ENCODE data around the gene DENND10. TPM values are rescaled to one million over a fixed set of nuclear protein-coding genes. Genes with fewer than 3 reads are reported as not detected.

Gene DENND10
- total and polyA plus RNA-seq, 2 experiments from 2014 or later = 41.4 to 41.8 TPM

DNA sequence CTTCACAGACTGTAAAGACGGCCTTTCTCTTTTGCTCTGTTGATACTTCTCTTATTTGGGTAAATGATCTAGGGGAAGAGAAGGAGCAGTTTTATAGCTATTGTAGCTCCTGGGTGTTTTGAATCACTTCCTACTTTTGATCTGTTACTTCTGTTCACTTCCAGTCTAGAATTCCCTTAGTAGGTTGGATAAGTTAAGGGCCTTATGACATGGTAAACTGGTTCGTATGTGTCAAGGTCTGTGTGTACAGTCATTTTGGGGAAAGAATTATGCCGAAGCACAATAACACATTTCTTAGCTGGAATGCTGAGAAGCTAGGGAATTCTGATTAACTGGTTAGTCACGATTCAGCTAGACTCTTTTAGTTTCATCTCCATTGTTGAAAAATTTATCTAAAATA is 8.1 kb downstream of the DENND10 start:
- Histone ChIP-seq H4K20me1 (replicated peaks; ENCODE audit: insufficient read depth) (peaks cover 9% of the 10 kb centered on the region; the same call in 1 of the 2 replicates), H3K4me3 (no peak overlapping the region), H3K79me2 (replicated peaks; ENCODE audit: insufficient read depth) (no peaks in the 10 kb centered on the region), H3K4me2 (no peak overlapping the region), H2AFZ (no peak overlapping the region), H3K27me3 (ENCODE audit: insufficient read depth) (no peaks in the 10 kb centered on the region), H3K36me3 (ENCODE audit: insufficient read depth) (peaks cover 50% of the 10 kb centered on the region), H3F3A (replicated peaks; ENCODE audit: low read depth) (no peaks in the 10 kb centered on the region), H3K4me1 (ENCODE audit: insufficient read depth) (no peaks in the 10 kb centered on the region), H3K27ac (ENCODE audit: low read depth) (no peak overlapping the region), H3K9me2 (ENCODE audit: insufficient read depth) (no peaks in the 10 kb centered on the region)
- H3K27ac Mint-ChIP-seq = no peak overlapping the region
- DNase-seq (ENCODE audit: low spot score) (no peak), ATAC-seq (no peak)
- no peaks in the 10 kb centered on the region for H3K27me3 Mint-ChIP-seq (ENCODE audit: insufficient read depth, low read depth, poor library complexity)
- H3K36me3 Mint-ChIP-seq (ENCODE audit: low read depth) = peaks cover 64% of the 10 kb centered on the region
- no peaks in the 10 kb centered on the region for H3K9me3 Mint-ChIP-seq
- TF ChIP-seq, protein P1, sequence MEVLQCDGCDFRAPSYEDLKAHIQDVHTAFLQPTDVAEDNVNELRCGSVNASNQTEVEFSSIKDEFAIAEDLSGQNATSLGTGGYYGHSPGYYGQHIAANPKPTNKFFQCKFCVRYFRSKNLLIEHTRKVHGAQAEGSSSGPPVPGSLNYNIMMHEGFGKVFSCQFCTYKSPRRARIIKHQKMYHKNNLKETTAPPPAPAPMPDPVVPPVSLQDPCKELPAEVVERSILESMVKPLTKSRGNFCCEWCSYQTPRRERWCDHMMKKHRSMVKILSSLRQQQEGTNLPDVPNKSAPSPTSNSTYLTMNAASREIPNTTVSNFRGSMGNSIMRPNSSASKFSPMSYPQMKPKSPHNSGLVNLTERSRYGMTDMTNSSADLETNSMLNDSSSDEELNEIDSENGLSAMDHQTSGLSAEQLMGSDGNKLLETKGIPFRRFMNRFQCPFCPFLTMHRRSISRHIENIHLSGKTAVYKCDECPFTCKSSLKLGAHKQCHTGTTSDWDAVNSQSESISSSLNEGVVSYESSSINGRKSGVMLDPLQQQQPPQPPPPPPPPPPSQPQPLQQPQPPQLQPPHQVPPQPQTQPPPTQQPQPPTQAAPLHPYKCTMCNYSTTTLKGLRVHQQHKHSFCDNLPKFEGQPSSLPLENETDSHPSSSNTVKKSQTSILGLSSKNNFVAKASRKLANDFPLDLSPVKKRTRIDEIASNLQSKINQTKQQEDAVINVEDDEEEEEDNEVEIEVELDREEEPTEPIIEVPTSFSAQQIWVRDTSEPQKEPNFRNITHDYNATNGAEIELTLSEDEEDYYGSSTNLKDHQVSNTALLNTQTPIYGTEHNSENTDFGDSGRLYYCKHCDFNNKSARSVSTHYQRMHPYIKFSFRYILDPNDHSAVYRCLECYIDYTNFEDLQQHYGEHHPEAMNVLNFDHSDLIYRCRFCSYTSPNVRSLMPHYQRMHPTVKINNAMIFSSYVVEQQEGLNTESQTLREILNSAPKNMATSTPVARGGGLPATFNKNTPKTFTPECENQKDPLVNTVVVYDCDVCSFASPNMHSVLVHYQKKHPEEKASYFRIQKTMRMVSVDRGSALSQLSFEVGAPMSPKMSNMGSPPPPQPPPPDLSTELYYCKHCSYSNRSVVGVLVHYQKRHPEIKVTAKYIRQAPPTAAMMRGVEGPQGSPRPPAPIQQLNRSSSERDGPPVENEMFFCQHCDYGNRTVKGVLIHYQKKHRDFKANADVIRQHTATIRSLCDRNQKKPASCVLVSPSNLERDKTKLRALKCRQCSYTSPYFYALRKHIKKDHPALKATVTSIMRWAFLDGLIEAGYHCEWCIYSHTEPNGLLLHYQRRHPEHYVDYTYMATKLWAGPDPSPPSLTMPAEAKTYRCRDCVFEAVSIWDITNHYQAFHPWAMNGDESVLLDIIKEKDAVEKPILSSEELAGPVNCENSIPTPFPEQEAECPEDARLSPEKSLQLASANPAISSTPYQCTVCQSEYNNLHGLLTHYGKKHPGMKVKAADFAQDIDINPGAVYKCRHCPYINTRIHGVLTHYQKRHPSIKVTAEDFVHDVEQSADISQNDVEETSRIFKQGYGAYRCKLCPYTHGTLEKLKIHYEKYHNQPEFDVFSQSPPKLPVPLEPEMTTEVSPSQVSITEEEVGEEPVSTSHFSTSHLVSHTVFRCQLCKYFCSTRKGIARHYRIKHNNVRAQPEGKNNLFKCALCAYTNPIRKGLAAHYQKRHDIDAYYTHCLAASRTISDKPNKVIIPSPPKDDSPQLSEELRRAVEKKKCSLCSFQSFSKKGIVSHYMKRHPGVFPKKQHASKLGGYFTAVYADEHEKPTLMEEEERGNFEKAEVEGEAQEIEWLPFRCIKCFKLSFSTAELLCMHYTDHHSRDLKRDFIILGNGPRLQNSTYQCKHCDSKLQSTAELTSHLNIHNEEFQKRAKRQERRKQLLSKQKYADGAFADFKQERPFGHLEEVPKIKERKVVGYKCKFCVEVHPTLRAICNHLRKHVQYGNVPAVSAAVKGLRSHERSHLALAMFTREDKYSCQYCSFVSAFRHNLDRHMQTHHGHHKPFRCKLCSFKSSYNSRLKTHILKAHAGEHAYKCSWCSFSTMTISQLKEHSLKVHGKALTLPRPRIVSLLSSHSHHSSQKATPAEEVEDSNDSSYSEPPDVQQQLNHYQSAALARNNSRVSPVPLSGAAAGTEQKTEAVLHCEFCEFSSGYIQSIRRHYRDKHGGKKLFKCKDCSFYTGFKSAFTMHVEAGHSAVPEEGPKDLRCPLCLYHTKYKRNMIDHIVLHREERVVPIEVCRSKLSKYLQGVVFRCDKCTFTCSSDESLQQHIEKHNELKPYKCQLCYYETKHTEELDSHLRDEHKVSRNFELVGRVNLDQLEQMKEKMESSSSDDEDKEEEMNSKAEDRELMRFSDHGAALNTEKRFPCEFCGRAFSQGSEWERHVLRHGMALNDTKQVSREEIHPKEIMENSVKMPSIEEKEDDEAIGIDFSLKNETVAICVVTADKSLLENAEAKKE (CRISPR knock-in tag; IDR thresholded peaks at IDR 0.05) = no peak
- TF ChIP-seq REST (IDR thresholded peaks at IDR 0.05; ENCODE audit: unreplicated experiment) = no peak
- no peak for TF ChIP-seq CREB1 (CRISPR knock-in tag; IDR thresholded peaks at IDR 0.05; ENCODE audit: low read depth)
- no peak for TF ChIP-seq STAT1 (IDR thresholded peaks at IDR 0.05; ENCODE audit: unreplicated experiment)
- no peak for TF ChIP-seq CTCF (conservative IDR thresholded peaks at IDR 0.05; ENCODE audit: low read depth in 2 of 2)
- TF ChIP-seq, protein P2, sequence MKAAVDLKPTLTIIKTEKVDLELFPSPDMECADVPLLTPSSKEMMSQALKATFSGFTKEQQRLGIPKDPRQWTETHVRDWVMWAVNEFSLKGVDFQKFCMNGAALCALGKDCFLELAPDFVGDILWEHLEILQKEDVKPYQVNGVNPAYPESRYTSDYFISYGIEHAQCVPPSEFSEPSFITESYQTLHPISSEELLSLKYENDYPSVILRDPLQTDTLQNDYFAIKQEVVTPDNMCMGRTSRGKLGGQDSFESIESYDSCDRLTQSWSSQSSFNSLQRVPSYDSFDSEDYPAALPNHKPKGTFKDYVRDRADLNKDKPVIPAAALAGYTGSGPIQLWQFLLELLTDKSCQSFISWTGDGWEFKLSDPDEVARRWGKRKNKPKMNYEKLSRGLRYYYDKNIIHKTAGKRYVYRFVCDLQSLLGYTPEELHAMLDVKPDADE (IDR thresholded peaks at IDR 0.05) = no peak
- no peak for TF ChIP-seq EZH2phosphoT487 (IDR thresholded peaks at IDR 0.05; ENCODE audit: unreplicated experiment)
- no peak for TF ChIP-seq ZNF331 (CRISPR knock-in tag; IDR thresholded peaks at IDR 0.05; ENCODE audit: low read depth)
- TF ChIP-seq EZH2 (IDR thresholded peaks at IDR 0.05; ENCODE audit: low read depth, unreplicated experiment) = no peak
- no peak for TF ChIP-seq NANOG (IDR thresholded peaks at IDR 0.05; ENCODE audit: borderline replicate concordance)
- TF ChIP-seq POLR2AphosphoS5 (IDR thresholded peaks at IDR 0.05; ENCODE audit: low read depth) = no peak
- TF ChIP-seq ZNF114 (CRISPR knock-in tag; IDR thresholded peaks at IDR 0.05) = no peak
- no peak overlapping the region for H3K4me3 Mint-ChIP-seq
- no peaks in the 10 kb centered on the region for H3K4me1 Mint-ChIP-seq

Measured in GM23338 (cell line).